Endometrium (tissue), 2 donors: ENCODE data around the gene NUSAP1.
"Not testable (repeated sequence)": the region's sequence is repeated elsewhere in the genome, so short reads cannot be mapped to it uniquely, and the experiment has no call there.

Source experiments
- FAIRE-seq: peaks from 2 replicates; lab custom pipeline; 2012; peaks lifted over from hg19 to GRCh38; lab: Jason Lieb, UNC
- donor health status: control.
- donor health status: control.

Gene NUSAP1, protein sequence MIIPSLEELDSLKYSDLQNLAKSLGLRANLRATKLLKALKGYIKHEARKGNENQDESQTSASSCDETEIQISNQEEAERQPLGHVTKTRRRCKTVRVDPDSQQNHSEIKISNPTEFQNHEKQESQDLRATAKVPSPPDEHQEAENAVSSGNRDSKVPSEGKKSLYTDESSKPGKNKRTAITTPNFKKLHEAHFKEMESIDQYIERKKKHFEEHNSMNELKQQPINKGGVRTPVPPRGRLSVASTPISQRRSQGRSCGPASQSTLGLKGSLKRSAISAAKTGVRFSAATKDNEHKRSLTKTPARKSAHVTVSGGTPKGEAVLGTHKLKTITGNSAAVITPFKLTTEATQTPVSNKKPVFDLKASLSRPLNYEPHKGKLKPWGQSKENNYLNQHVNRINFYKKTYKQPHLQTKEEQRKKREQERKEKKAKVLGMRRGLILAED

GRCh38 chr15:41332194-41333025 is at the start of gene NUSAP1, which contains the start of gene OIP5:
NUSAP1 (plus strand) TSS chr15:41332881; CDS start chr15:41332958, 77 bp downstream.
OIP5 (minus strand) TSS chr15:41332591; CDS start chr15:41332561, 30 bp downstream.
- FAIRE-seq = peak; percentile 98

DNA sequence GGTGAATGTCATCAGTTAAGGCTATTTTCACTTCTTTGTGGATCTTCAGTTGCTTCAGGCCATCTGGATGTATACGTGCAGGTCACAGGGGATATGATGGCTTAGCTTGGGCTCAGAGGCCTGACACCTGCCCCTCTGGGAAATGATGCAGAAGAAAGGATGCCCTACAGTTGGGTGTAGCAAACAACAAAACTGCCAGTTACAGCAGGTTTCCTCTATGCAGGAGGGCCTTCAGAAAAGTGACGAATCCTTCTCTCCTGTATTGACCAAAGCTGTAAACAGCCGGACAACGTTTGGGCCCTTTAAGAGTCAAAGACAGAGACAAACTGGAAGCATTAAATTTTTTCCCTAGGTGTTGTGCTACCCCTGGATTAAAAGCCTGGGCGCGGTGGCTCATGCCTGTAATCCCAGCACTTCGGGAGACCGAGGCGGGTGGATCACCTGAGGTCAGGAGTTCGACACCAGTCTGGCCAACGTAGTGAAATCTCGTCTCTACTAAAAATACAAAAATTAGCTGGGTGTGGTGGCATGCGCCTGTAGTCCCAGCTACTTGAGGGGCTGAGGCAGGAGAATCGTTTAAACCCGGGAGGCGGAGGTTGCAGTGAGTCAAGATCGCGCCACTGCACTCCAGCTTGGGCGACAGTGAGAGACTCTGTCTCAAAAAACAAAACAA is 49.6 kb upstream of the NUSAP1 start:
- FAIRE-seq = not testable (repeated sequence)

- FAIRE-seq = peak; percentile 96
These were observed 48.8 kb upstream of the NUSAP1 start for GRCh38 chr15:41283653-41284426.

DNA sequence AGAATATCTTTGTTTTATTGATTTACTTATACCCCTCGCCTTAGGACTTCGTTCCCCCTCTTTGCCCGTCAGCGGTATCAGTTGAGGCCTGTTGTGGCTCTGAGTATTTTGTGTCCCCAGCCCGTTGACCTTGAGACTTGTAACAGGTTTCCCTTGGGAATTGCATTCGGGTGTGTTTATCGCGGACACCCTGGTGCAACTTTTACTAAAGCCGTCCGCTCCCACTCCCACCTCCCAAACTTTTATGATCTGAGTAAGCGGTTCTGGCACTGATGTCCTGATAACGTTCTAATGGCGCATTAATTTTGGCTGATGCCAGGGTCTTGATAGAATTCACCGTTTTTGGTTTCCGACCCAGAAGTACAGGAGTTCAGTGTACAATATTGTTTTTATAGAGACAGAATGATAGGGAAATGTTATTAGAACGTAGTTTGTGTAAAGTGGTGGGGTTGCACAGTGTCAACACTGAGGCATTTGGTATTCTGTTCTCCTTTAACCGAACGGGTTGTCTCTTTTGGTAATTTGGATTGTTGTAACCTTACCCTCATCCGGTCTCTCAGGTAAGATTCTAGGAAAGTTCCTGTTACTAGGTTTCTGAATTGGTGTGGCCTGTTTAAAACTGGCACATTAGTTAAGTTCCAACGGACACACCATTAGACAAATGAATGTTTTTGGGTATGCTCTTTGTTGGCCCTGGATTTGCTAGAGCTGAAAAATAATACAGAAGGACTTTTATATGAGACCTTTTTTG is 48.1 kb upstream of the NUSAP1 start:
- FAIRE-seq = no peak

DNA sequence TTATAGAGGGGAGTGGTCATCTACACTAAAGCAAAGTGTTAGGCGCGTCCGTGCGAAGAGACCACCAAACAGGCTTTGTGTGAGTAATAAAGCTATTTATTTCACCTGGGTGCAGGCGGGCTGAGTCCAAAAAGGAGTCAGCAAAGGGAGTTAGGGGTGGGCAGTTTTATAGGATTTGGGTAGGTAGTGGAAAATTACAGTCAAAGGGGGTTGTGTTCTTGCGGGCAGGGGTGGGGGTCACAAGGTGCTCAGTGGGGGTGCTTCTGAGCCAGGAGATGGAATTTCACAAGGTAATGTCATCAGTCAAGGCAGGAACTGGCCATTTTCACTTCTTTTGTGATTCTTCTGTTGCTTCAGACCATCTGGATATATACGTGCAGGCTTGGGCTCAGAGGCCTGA is 47.4 kb upstream of the NUSAP1 start:
- no peak for FAIRE-seq

GRCh38 chr15:41286665-41287333 is 45.9 kb upstream of the NUSAP1 start:
- no peak for FAIRE-seq

GRCh38 chr15:41288464-41288863 is 44.2 kb upstream of the NUSAP1 start:
- FAIRE-seq = no peak

- no peak for FAIRE-seq
These were observed 42.7 kb upstream of the NUSAP1 start for GRCh38 chr15:41289953-41290352.

- no peak for FAIRE-seq
These were observed 41.5 kb upstream of the NUSAP1 start for GRCh38 chr15:41291065-41291631.

GRCh38 chr15:41292521-41292920 is 40.2 kb upstream of the NUSAP1 start:
- no peak for FAIRE-seq

DNA sequence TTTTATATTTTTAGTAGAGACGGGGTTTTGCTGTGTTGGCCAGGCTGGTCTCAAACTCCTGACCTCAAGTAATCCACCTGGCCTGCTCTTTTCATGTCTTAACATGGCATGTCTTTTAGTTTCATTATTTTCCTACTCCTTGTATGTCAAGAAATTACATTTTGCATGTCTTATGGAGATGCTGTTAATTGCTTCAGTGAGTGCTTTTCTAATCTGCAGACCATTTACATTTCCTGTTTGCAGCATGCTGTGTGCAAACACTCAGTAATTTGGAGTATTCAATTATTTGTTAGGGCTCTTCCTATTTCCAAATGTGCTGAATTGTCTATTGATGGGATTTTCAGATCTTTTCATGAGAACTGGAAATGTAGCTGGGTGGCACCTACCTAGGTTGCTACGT is 31.5 kb upstream of the NUSAP1 start:
- not testable (repeated sequence) for FAIRE-seq

GRCh38 chr15:41301587-41301986 is 31.1 kb upstream of the NUSAP1 start:
- no peak for FAIRE-seq

DNA sequence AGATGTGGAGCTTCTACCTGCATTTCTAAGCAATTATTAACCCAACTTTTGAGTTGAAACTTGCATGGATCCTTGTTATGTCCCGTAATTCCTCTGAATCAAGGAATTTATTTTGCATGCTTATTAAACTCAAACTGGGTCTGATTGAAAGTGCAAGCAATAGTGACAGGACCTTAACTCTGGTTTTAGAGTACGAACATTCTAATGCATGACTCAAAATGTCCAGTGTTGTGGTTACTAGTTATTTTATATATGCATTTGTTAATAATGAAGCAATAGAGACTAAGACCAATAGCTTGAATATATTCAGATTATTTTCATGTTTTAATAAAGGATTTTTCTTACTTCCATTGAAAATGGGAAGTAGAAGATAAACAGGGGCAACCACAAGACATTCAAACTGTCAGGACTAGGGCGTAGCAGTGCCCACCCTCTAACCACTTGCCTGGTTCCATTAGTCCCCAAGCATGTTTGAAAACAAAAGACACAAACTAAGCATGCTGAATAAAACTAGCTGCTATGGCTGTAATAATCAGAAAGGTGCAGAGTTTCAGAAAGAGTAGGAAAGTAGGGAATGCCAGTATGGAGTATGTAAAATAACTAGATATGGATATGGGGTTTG is 28.4 kb upstream of the NUSAP1 start:
- no peak for FAIRE-seq

DNA sequence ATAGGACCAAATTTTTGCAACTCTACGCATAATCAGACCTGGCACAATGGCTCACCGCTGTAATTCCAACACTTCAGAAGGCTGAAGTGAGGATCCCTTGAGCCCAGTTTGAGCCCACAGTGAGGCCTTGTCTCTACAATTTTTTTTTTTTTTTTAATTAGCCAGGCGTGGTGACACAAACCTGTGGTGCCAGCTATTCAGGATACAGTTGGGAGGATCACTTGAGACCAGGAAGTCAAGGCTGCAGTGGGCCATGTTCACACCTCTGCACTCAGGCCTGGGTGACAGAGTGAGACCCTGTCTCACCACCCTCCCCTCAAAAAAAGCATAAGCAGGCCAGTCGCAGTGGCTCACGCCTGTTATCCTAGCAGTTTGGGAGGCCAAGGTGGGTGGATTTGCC is 25.0 kb upstream of the NUSAP1 start:
- FAIRE-seq = no peak

DNA sequence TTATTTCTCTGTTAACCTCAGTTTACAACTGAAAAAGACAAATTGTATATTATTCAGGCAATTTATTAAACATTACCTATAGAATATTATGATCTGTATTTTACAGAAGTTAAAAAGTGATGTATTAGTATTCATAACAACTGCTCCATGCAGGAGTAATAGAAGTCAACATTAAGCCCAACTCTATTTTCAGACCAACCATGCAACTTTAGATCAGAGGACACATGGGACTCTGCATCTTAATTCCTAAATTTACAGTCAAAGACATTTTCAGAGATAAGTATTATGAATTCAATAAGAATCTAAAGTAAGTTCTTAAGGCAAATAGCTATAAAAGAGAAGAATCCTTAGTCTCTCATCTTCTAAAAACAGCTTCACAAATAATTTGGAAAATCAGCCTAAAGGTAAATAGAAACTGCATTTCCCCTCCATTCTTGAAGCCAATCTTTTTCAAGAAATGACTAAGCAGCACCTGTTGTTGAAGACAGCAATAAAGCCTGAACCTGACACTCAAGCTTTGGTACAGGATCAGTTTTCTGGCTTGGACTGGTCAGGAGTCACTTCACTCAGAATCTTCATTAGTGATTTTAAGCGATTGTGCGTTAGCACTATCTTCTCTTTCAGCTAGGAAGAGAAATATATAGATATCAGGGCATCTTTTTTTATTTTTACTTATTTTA is 23.3 kb upstream of the NUSAP1 start:
- no peak for FAIRE-seq

DNA sequence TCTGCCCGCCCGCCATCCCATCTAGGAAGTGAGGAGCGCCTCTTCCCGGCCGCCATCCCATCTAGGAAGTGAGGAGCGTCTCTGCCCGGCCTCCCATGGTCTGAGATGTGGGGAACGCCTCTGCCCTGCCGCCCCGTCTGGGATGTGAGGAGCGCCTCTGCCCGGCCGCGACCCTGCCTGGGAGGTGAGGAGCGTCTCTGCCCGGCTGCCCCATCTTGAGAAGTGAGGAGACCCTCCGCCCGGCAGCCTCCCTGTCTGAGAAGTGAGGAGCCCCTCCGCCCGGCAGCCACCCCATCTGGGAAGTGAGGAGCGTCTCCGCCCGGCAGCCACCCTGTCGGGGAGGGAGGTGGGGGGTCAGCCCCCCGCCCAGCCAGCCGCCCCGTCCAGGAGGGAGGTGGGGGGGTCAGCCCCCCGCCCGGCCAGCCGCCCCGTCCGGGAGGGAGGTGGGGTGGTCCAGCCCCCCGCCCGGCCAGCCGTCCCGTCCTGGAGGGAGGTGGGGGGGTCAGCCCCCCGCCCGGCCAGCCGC is 11.8 kb upstream of the NUSAP1 start:
- not testable (repeated sequence) for FAIRE-seq

DNA sequence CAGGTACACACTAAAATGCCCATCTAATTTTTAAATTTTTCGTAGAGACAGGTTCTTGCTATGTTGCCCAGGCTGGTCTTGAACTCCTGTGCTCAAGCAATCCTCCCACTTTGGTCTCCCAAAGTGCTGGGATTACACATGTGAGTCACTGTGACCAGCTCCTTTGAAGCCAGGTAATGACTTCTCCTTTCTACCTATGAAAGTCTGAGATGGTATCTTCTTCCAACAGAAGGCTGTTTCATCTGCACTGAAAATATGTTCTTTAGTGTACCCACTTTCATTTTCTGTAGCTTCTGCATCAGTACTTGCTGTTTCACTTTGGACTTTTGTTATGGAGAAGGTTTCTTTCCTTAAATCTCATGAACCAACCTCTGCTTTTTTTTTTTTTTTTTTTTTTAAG is 9.1 kb upstream of the NUSAP1 start:
- no peak for FAIRE-seq

DNA sequence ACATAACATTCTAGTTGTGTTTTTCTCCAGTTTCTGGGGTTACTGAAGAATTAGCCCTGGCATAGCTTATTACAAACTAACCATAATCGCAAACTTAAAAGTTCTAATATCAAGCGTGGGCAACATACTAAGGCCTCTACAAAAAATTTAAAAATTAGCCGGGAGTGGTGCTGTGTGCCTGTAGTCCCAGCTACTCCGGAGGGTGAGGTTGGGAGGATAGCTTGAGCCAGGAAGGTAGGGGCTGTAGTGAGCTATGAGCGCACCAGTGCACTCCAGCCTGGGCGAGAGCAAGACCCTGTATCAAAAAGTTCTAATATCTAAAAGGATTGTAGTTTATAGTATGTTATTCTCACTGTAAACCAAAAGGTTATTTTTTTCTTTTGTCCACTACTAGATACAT is 1.4 kb upstream of the NUSAP1 start:
- FAIRE-seq = no peak

- FAIRE-seq = no peak
These were observed 868 bp upstream of the NUSAP1 start for GRCh38 chr15:41331833-41332193.
